SK-N-SH treated with all-trans-retinoic acid at 6 μM for 48 hours (cell line): ENCODE measurements around the gene CYP1A2.

Experiments used
- ATAC-seq: fragments of 200-7000 bp; cut with Tn5 transposase; 3 replicates; pipeline ENCODE4 v1.9.1; 2020; ENCODE audit warnings: mild to moderate bottlenecking, moderate library complexity
- ARNTL ChIP-seq: fragments of 450-650 bp; formaldehyde crosslinking; IDR thresholded peaks from 2 replicates; pipeline ENCODE4 v1.5.0; 2020; ENCODE audit warnings: low read depth, mild to moderate bottlenecking, moderate library complexity, borderline replicate concordance
- BACH2 ChIP-seq: fragments of 250-450 bp; sonication (Bioruptor Pico); IDR thresholded peaks from 2 replicates; pipeline ENCODE4 v1.9.0; 2021; ENCODE audit warnings: mild to moderate bottlenecking, borderline replicate concordance
- CREB5 ChIP-seq: fragments of 250-450 bp; sonication (Bioruptor Pico); IDR thresholded peaks from 2 replicates; pipeline ENCODE4 v1.5.1; 2020; ENCODE audit warnings: low read depth, mild to moderate bottlenecking, moderate library complexity
- CSDC2 ChIP-seq: fragments of 250-450 bp; sonication (Bioruptor Pico); IDR thresholded peaks from 2 replicates; pipeline ENCODE4 v1.5.0; 2020; ENCODE audit warnings: mild to moderate bottlenecking, moderate library complexity
- CSRNP3 ChIP-seq: fragments of 250-450 bp; sonication (Bioruptor Pico); IDR thresholded peaks from 2 replicates; pipeline ENCODE4 v1.5.1; 2021; ENCODE audit warnings: mild to moderate bottlenecking, moderate library complexity
- ESRRG ChIP-seq: fragments of 250-450 bp; sonication (Bioruptor Pico); IDR thresholded peaks from 2 replicates; pipeline ENCODE4 v1.6.1; 2021; ENCODE audit warnings: mild to moderate bottlenecking
- GLIS3 ChIP-seq: fragments of 250-450 bp; sonication (Bioruptor Pico); IDR thresholded peaks from 2 replicates; pipeline ENCODE4 v1.5.0; 2020; ENCODE audit warnings: mild to moderate bottlenecking, moderate library complexity
- ISL1 ChIP-seq: fragments of 250-450 bp; sonication (Bioruptor Pico); IDR thresholded peaks from 2 replicates; pipeline ENCODE4 v2.1.2; 2022; ENCODE audit warnings: mild to moderate bottlenecking, moderate library complexity
- PATZ1 ChIP-seq: fragments of 250-450 bp; sonication (Bioruptor Pico); IDR thresholded peaks from 2 replicates; pipeline ENCODE4 v1.8.0; 2020; ENCODE audit warnings: mild to moderate bottlenecking, moderate library complexity, borderline replicate concordance
- POU6F1 ChIP-seq: fragments of 250-450 bp; sonication (Bioruptor Pico); IDR thresholded peaks from 2 replicates; pipeline ENCODE4 v1.8.0; 2021; ENCODE audit warnings: low read depth, mild to moderate bottlenecking, moderate library complexity, borderline replicate concordance
- PPARA ChIP-seq: fragments of 250-450 bp; sonication (Bioruptor Pico); IDR thresholded peaks from 2 replicates; pipeline ENCODE4 v1.5.0; 2020; ENCODE audit warnings: mild to moderate bottlenecking, borderline replicate concordance
- RARB ChIP-seq: fragments of 250-450 bp; sonication (Bioruptor Pico); IDR thresholded peaks from 2 replicates; pipeline ENCODE4 v1.8.0; 2021; ENCODE audit warnings: mild to moderate bottlenecking, moderate library complexity
- SNAI2 ChIP-seq: fragments of 250-450 bp; sonication (Bioruptor Pico); IDR thresholded peaks from 2 replicates; pipeline ENCODE4 v1.5.0; 2020; ENCODE audit warnings: mild to moderate bottlenecking, moderate library complexity
- TCF4 ChIP-seq: fragments of 250-450 bp; sonication (Bioruptor Pico); IDR thresholded peaks from 2 replicates; pipeline ENCODE4 v1.8.0; 2021; ENCODE audit warnings: mild to moderate bottlenecking, moderate library complexity, borderline replicate concordance
- TOX ChIP-seq: fragments of 250-450 bp; sonication (Bioruptor Pico); IDR thresholded peaks from 2 replicates; pipeline ENCODE4 v1.8.0; 2021; ENCODE audit warnings: mild to moderate bottlenecking, moderate library complexity, borderline replicate concordance
- TSHZ2 ChIP-seq: fragments of 250-450 bp; sonication (Bioruptor Pico); IDR thresholded peaks from 2 replicates; pipeline ENCODE4 v1.5.0; 2020; ENCODE audit warnings: mild to moderate bottlenecking, moderate library complexity
- ZC3H10 ChIP-seq: fragments of 250-450 bp; sonication (Bioruptor Pico); IDR thresholded peaks from 2 replicates; pipeline ENCODE4 v1.5.1; 2021; ENCODE audit warnings: mild to moderate bottlenecking, moderate library complexity
- ZNF565 ChIP-seq: fragments of 450-650 bp; formaldehyde crosslinking; conservative IDR thresholded peaks from 2 replicates; pipeline ENCODE4 v1.5.0; 2020; ENCODE audit warnings: low read depth, mild to moderate bottlenecking, moderate library complexity
- ZNF70 ChIP-seq: fragments of 450-650 bp; formaldehyde crosslinking; IDR thresholded peaks from 2 replicates; pipeline ENCODE4 v1.5.0; 2020; ENCODE audit warnings: mild to moderate bottlenecking, moderate library complexity
- ZNF8 ChIP-seq: fragments of 450-650 bp; formaldehyde crosslinking; IDR thresholded peaks from 2 replicates; pipeline ENCODE4 v1.5.0; 2020; ENCODE audit warnings: mild to moderate bottlenecking, moderate library complexity

The CYP1A2 gene

GRCh38 chr15:74754593-74755215 is 6.1 kb downstream of the CYP1A2 start:
- no peak for TF ChIP-seq ZNF70 (CRISPR knock-in tag)
- TF ChIP-seq CSRNP3 (CRISPR knock-in tag), result no peak
- TF ChIP-seq TOX (CRISPR knock-in tag), result no peak
- TF ChIP-seq GLIS3 (CRISPR knock-in tag), result no peak
- no peak for TF ChIP-seq PPARA (CRISPR knock-in tag)
- no peak for TF ChIP-seq ZC3H10
- no peak for TF ChIP-seq PATZ1 (CRISPR knock-in tag)
- TF ChIP-seq TCF4 (CRISPR knock-in tag), result no peak
- no peak for TF ChIP-seq ZNF8
- TF ChIP-seq SNAI2 (CRISPR knock-in tag), result no peak
- no peak for TF ChIP-seq RARB (CRISPR knock-in tag)
- ATAC-seq, result no peak

GRCh38 chr15:74758736-74759135 is 10.1 kb downstream of the CYP1A2 start:
- no peak for TF ChIP-seq TOX (CRISPR knock-in tag)
- no peak for TF ChIP-seq ZNF565
- TF ChIP-seq RARB (CRISPR knock-in tag), result no peak
- no peak for TF ChIP-seq BACH2 (CRISPR knock-in tag)
- no peak for TF ChIP-seq ZNF70 (CRISPR knock-in tag)
- no peak for TF ChIP-seq ISL1 (CRISPR knock-in tag)
- no peak for TF ChIP-seq ESRRG (CRISPR knock-in tag)
- ATAC-seq, result no peak

GRCh38 chr15:74762791-74763150 is 14.1 kb downstream of the CYP1A2 start:
- TF ChIP-seq ESRRG (CRISPR knock-in tag) (no peak), CREB5 (CRISPR knock-in tag) (no peak), CSDC2 (CRISPR knock-in tag) (no peak), PPARA (CRISPR knock-in tag) (no peak), ZNF565 (no peak), ARNTL (CRISPR knock-in tag) (no peak), TSHZ2 (CRISPR knock-in tag) (no peak), POU6F1 (no peak), PATZ1 (CRISPR knock-in tag) (no peak), ZC3H10 (no peak)
- ATAC-seq, result no peak
